ENCODE results near the gene PHRF1. TPM values are rescaled to one million over a fixed set of nuclear protein-coding genes. Genes with fewer than 3 reads are reported as not detected.

PHRF1 gene
- polyA plus RNA-seq, 1 of the 3 experiments (the other 2 are of a cell fraction), result 22.7 TPM

- H3K79me2 ChIP-seq (ENCODE audit: insufficient read depth), result peaks cover 34% of the 10 kb centered on the region
Observed at GRCh38 chr11:595400-595799, 19.1 kb downstream of the PHRF1 start.

GRCh38 chr11:596374-596773 is 20.1 kb downstream of the PHRF1 start:
- H3K4me1 ChIP-seq (ENCODE audit: control insufficient read depth in 1 of 2, insufficient read depth in 2 of 2, low read depth in 1 of 2, low read length in 1 of 2), result no peaks in the 10 kb centered on the region
- WGBS (ENCODE audit: low lambda C conversion rate), result 98% methylated on average over 9 of the region's 10 CpGs
- peaks cover 22% of the 10 kb centered on the region; the same call in 1 of the 2 replicates for H4K20me1 ChIP-seq (ENCODE audit: insufficient read depth)
- H3K4me2 ChIP-seq, result no peak overlapping the region
- CTCF ChIA-PET, result interaction anchor here (1.3 kb wide), 1 partner anchor 10 kb away, joined by 5 read pairs; no protein-coding TSS in a partner anchor
- H3F3A ChIP-seq (replicated peaks; ENCODE audit: insufficient read depth), result no peaks in the 10 kb centered on the region
- H3K27me3 ChIP-seq (ENCODE audit: insufficient read depth), result no peaks in the 10 kb centered on the region
- POLR2A ChIA-PET, result no interaction called here
- H3K9me3 ChIP-seq, result no peaks in the 10 kb centered on the region
- H3K79me2 ChIP-seq (ENCODE audit: insufficient read depth), result peaks cover 26% of the 10 kb centered on the region
- no peak overlapping the region for H3K9ac ChIP-seq
- H3K4me3 ChIP-seq (ENCODE audit: low read depth in 2 of 2, low read length in 1 of 2), result no peak overlapping the region
- no peak for DNase-seq
- H2AFZ ChIP-seq (ENCODE audit: low read depth), result no peak overlapping the region
- no peaks in the 10 kb centered on the region for H3K9me2 ChIP-seq
- H3K27ac ChIP-seq (ENCODE audit: low read depth in 2 of 2, low read length in 1 of 2), result no peak overlapping the region
- H3K36me3 ChIP-seq (replicated peaks in 1 of 2; ENCODE audit: control insufficient read depth in 1 of 2, insufficient read depth in 2 of 2, low read length in 1 of 2), result peaks cover 37 to 71% of the 10 kb centered on the region in 2 experiments
- no peak for TF ChIP-seq ZBTB33 (IDR thresholded peaks at IDR 0.05; ENCODE audit: borderline replicate concordance, low read depth)
- TF ChIP-seq GATA2 (CRISPR knock-in tag; IDR thresholded peaks at IDR 0.05), result no peak
- no peak for TF ChIP-seq FOXJ3 (CRISPR knock-in tag; IDR thresholded peaks at IDR 0.05)
- no peak for TF ChIP-seq TEAD4 (IDR thresholded peaks at IDR 0.05; ENCODE audit: borderline replicate concordance, insufficient read depth)
- TF ChIP-seq USF1 (IDR thresholded peaks at IDR 0.05; ENCODE audit: borderline replicate concordance, low read depth), result no peak
- no peak for TF ChIP-seq RAD21 (IDR thresholded peaks at IDR 0.05; ENCODE audit: low read length)
- TF ChIP-seq REST (IDR thresholded peaks at IDR 0.05; ENCODE audit: low read depth, low read length), result no peak

More at GRCh38 chr11:595400-595799, 19.1 kb downstream of the PHRF1 start:
- no peaks in the 10 kb centered on the region for H3K27me3 ChIP-seq (ENCODE audit: insufficient read depth)
- H3K4me1 ChIP-seq (ENCODE audit: control insufficient read depth in 1 of 2, insufficient read depth in 2 of 2, low read depth in 1 of 2, low read length in 1 of 2), result no peaks in the 10 kb centered on the region
- DNase-seq, result no peak
- H3K9ac ChIP-seq, result no peak overlapping the region
- H3K27ac ChIP-seq (ENCODE audit: low read depth in 2 of 2, low read length in 1 of 2), result no peak overlapping the region
- H3K36me3 ChIP-seq (replicated peaks in 1 of 2; ENCODE audit: control insufficient read depth in 1 of 2, insufficient read depth in 2 of 2, low read length in 1 of 2), result peaks cover 37 to 76% of the 10 kb centered on the region in 2 experiments
- no peaks in the 10 kb centered on the region for H3K9me3 ChIP-seq
- H3K9me2 ChIP-seq, result no peaks in the 10 kb centered on the region
- H3K4me3 ChIP-seq (ENCODE audit: low read depth in 2 of 2, low read length in 1 of 2), result no peak overlapping the region
- WGBS (ENCODE audit: low lambda C conversion rate), result 94% methylated on average over 9 of the region's 10 CpGs
- TF ChIP-seq IRF3 (IDR thresholded peaks at IDR 0.05; ENCODE audit: low read depth, low read length), result no peak
- TF ChIP-seq FOSL2 (IDR thresholded peaks at IDR 0.05; ENCODE audit: borderline replicate concordance, low read depth), result no peak
- no peak for TF ChIP-seq GABPA (IDR thresholded peaks at IDR 0.05; ENCODE audit: low read depth)
- TF ChIP-seq NFIC (IDR thresholded peaks at IDR 0.05; ENCODE audit: borderline replicate concordance), result no peak
- no peak for TF ChIP-seq USF1 (IDR thresholded peaks at IDR 0.05; ENCODE audit: borderline replicate concordance, low read depth)
- no peak for TF ChIP-seq MAX (IDR thresholded peaks at IDR 0.05; ENCODE audit: low read depth)
- no peak for TF ChIP-seq ELF1 (IDR thresholded peaks at IDR 0.05)
- no peak for TF ChIP-seq USF2 (IDR thresholded peaks at IDR 0.05; ENCODE audit: borderline replicate concordance, low read depth, low read length)
- no peak for TF ChIP-seq GATA2 (CRISPR knock-in tag; IDR thresholded peaks at IDR 0.05)
- no peaks in the 10 kb centered on the region for H3F3A ChIP-seq (replicated peaks; ENCODE audit: insufficient read depth)
- H2AFZ ChIP-seq (ENCODE audit: low read depth), result no peak overlapping the region
- ChIA-PET POLR2A (no interaction called here), CTCF (interaction anchor here (1.3 kb wide), 1 partner anchor 11 kb away, joined by 5 read pairs; no protein-coding TSS in a partner anchor)
- peaks cover 24% of the 10 kb centered on the region for H4K20me1 ChIP-seq (ENCODE audit: insufficient read depth)
- H3K4me2 ChIP-seq, result no peak overlapping the region
